B cell (primary cell): ENCODE data around the gene BEAN1. TPM values are rescaled to one million over a fixed set of nuclear protein-coding genes. Genes with fewer than 3 reads are reported as not detected.

Experiments used
- ATAC-seq: fragments of 200-7000 bp; cut with Tn5 transposase; one replicate; pipeline ENCODE4 v1.10.0; 2021; ENCODE audit warnings: low read depth, mild to moderate bottlenecking, moderate number of reproducible peaks, moderate library complexity
- CTCF ChIA-PET: fragments of 350-600 bp; sonication (Branson Sonifier 250); formaldehyde crosslinking; loops from one replicate; lab custom pipeline; 2021; ENCODE audit warnings: antibody characterized with exemption, inconsistent platforms; lab: Charles Lee
- POLR2A ChIA-PET: fragments of 350-600 bp; sonication (Branson Sonifier 250); formaldehyde crosslinking; loops from one replicate; lab custom pipeline; 2021; ENCODE audit warnings: antibody characterized with exemption; lab: Charles Lee
- DNase-seq: peaks from one replicate; pipeline ENCODE4 v3.0.0; 2013
- H2AFZ ChIP-seq: 2 replicates; pipeline ENCODE4 v1.6.1; 2012; ENCODE audit warnings: mild to moderate bottlenecking, low read depth, low read length; ENCODE audit not compliant: insufficient read depth, poor library complexity, severe bottlenecking
- H3K27ac ChIP-seq, 2 donors: 1 replicate in 1 of 2; 2 replicates in 1 of 2; pipeline ENCODE4 v1.5.1; 2012 to 2013; ENCODE audit warnings: low read length in 2 of 2, mild to moderate bottlenecking in 2 of 2, moderate library complexity in 1 of 2
- H3K27me3 ChIP-seq, 4 experiments: fragments of 200-600 bp in 1 of 4; sonication (generic) in 1 of 4; replicated peaks in 1 of 4; 1 replicate in 2 of 4; 2 replicates in 2 of 4; pipeline versions ENCODE4 v1.6.1 to v1.7.0; 2013 to 2016; ENCODE audit warnings: low read length in 3 of 4, mild to moderate bottlenecking in 2 of 4, mixed read lengths in 1 of 4, moderate library complexity in 1 of 4; ENCODE audit not compliant: insufficient read depth in 4 of 4, control insufficient read depth in 3 of 4; ENCODE audit errors: control extremely low read depth in 1 of 4
- H3K36me3 ChIP-seq, 2 experiments: replicated peaks in 1 of 2; 1 replicate in 1 of 2; 2 replicates in 1 of 2; pipeline versions ENCODE4 v1.6.1 to v1.7.1; 2013; ENCODE audit warnings: low read length in 1 of 2; ENCODE audit not compliant: insufficient read depth in 2 of 2, control insufficient read depth in 1 of 2; ENCODE audit errors: control extremely low read depth in 1 of 2, extremely low read depth in 1 of 2
- H3K4me1 ChIP-seq, 2 donors: fragments of 200-600 bp in 1 of 2; sonication (generic) in 1 of 2; 1 replicate in 1 of 2; 2 replicates in 1 of 2; pipeline versions ENCODE4 v1.5.1 to v1.6.1; 2013 to 2017; ENCODE audit warnings: low read length in 2 of 2; ENCODE audit not compliant: control insufficient read depth in 2 of 2, insufficient read depth in 2 of 2
- H3K4me2 ChIP-seq: replicated peaks from 2 replicates; pipeline ENCODE3; 2012; ENCODE audit warnings: mild to moderate bottlenecking, low read depth, low read length; ENCODE audit not compliant: poor library complexity, severe bottlenecking
- H3K4me3 ChIP-seq, 5 experiments: fragments of 200-600 bp in 1 of 5; sonication (generic) in 1 of 5; 1 replicate in 3 of 5; 2 replicates in 2 of 5; pipeline versions ENCODE4 v1.5.1 to v1.7.0; 2011 to 2016; ENCODE audit warnings: low read length in 4 of 5, mild to moderate bottlenecking in 4 of 5, low read depth in 2 of 5, control low read depth in 1 of 5, moderate library complexity in 1 of 5; ENCODE audit not compliant: insufficient read depth in 1 of 5; ENCODE audit errors: control extremely low read depth in 1 of 5, extremely low read depth in 1 of 5
- H3K79me2 ChIP-seq: fragments of 200-600 bp; sonication (generic); one replicate; pipeline ENCODE4 v1.6.0; 2016; ENCODE audit warnings: low read length; ENCODE audit not compliant: control insufficient read depth, insufficient read depth
- H3K9ac ChIP-seq: fragments of 200-600 bp; sonication (generic); 2 replicates; pipeline ENCODE4 v1.6.1; 2017; ENCODE audit warnings: mild to moderate bottlenecking, low read length, moderate library complexity
- H3K9me3 ChIP-seq, 3 donors: one replicate each; pipeline versions ENCODE4 v1.6.1 to v1.7.1; 2013; ENCODE audit warnings: low read length in 2 of 3; ENCODE audit not compliant: control insufficient read depth in 2 of 3, insufficient read depth in 1 of 3; ENCODE audit errors: control extremely low read depth in 1 of 3
- H4K20me1 ChIP-seq: 2 replicates; pipeline ENCODE4 v1.6.0; 2012; ENCODE audit warnings: mild to moderate bottlenecking, low read length; ENCODE audit not compliant: insufficient read depth, control insufficient read depth, poor library complexity, severe bottlenecking
- H3K27ac Mint-ChIP-seq: one replicate; pipeline ENCODE4 v1.8.0; 2021; ENCODE audit warnings: mixed read lengths
- H3K27me3 Mint-ChIP-seq: one replicate; pipeline ENCODE4 v1.8.0; 2021; ENCODE audit warnings: mixed read lengths
- H3K4me1 Mint-ChIP-seq: one replicate; pipeline ENCODE4 v1.8.0; 2021; ENCODE audit warnings: mixed read lengths
- H3K4me3 Mint-ChIP-seq: one replicate; pipeline ENCODE4 v1.8.0; 2021; ENCODE audit warnings: mixed read lengths
- H3K9me3 Mint-ChIP-seq: one replicate; pipeline ENCODE4 v1.8.0; 2022; ENCODE audit warnings: mixed read lengths; ENCODE audit not compliant: insufficient read depth
- CTCF ChIP-seq: fragments of 200-600 bp; IDR thresholded peaks from one replicate; pipeline ENCODE4 v1.8.0; 2022; ENCODE audit warnings: antibody characterized with exemption, mild to moderate bottlenecking
- EZH2 ChIP-seq: IDR thresholded peaks from 2 replicates; pipeline ENCODE4 v1.6.1; 2012; ENCODE audit warnings: borderline replicate concordance, low read depth, mild to moderate bottlenecking, moderate library complexity, low read length; ENCODE audit not compliant: insufficient read depth, poor library complexity, severe bottlenecking
- WGBS: methylation state at CpG from one replicate; pipeline ENCODE4 v1.1.5; 2013; ENCODE audit warnings: missing lambda C conversion rate; ENCODE audit not compliant: insufficient coverage; 5-methylcytosine and 5-hydroxymethylcytosine counted together
- intact Hi-C: fragments of 100-400 bp; cut with micrococcal nuclease; formaldehyde crosslinking; loops from one replicate; pipeline ENCODE4 v1.10.0; 2022
- polyA plus RNA-seq: library from polyadenylated mRNA; depleted of rRNA; stranded (reverse); fragments of >200 nt; gene quantifications from 2 replicates; pipeline ENCODE4 v1.2.3, GENCODE V29; 2012
- total RNA-seq, 2 donors: library from RNA; stranded (reverse); fragments of 120-200 nt in 1 of 2; gene quantifications; 1 replicate in 1 of 2; 2 replicates in 1 of 2; pipeline versions ENCODE4 v1.2.3 to v1.2.4, GENCODE V29; 2013 to 2022

BEAN1 gene
- total and polyA plus RNA-seq, 2 donors (not counting 1 experiment from before 2014, with no cell fraction given) = not detected

- Mint-ChIP-seq H3K27me3 (peaks cover 26% of the 10 kb centered on the region), H3K27ac (no peak overlapping the region), H3K4me3 (no peak overlapping the region), H3K4me1 (no peaks in the 10 kb centered on the region), H3K9me3 (no peaks in the 10 kb centered on the region)
- no peak for ATAC-seq
- Histone ChIP-seq H4K20me1 (no peaks in the 10 kb centered on the region), H3K4me3 (no peak overlapping the region), H3K4me1 (no peaks in the 10 kb centered on the region), H3K36me3 (no peaks in the 10 kb centered on the region), H3K27ac (no peak overlapping the region), H3K9ac (no peak overlapping the region), H2AFZ (no peak overlapping the region), H3K9me3 (no peaks in the 10 kb centered on the region), H3K27me3 (no peaks in the 10 kb centered on the region), H3K4me2 (no peak overlapping the region), H3K79me2 (no peaks in the 10 kb centered on the region)
- TF ChIP-seq CTCF (no peak), EZH2 (no peak)
- CTCF ChIA-PET = no interaction called here
- no peak for DNase-seq
- intact Hi-C loops = no loop called here
- WGBS = 98% methylated on average over 5 of the region's 6 CpGs
- POLR2A ChIA-PET = no interaction called here
Observed at GRCh38 chr16:66388350-66389139, 38.5 kb upstream of the BEAN1 start.
